Measurements from ENCODE around the gene POLA1.

DNA sequence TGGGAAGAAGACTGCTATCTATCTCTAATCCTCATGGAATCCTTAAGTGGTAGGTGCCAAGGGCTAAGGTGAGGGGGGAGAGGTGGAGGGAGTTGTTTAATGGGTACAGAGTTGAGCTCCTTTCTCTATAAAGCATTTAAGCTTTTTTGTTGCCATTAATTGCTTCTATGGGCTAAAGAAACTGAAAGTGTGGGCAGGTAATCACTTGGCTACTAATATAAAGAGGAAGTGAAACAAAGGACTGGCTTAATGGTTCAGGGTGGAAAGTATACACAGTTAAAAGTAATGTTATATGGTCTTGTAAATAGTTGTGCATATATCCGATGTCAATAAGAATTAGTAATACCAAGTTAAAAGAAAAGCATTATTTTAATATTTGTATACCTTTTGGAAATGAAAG, 83.9 kb downstream of the POLA1 start:
- TF ChIP-seq, protein P1, sequence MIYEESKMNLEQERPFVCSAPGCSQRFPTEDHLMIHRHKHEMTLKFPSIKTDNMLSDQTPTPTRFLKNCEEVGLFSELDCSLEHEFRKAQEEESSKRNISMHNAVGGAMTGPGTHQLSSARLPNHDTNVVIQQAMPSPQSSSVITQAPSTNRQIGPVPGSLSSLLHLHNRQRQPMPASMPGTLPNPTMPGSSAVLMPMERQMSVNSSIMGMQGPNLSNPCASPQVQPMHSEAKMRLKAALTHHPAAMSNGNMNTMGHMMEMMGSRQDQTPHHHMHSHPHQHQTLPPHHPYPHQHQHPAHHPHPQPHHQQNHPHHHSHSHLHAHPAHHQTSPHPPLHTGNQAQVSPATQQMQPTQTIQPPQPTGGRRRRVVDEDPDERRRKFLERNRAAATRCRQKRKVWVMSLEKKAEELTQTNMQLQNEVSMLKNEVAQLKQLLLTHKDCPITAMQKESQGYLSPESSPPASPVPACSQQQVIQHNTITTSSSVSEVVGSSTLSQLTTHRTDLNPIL (CRISPR knock-in tag; IDR thresholded peaks at IDR 0.05; ENCODE audit: low read depth), result no peak
- no peak for TF ChIP-seq CSRNP3 (CRISPR knock-in tag; IDR thresholded peaks at IDR 0.05)
